Muscle of arm (tissue), 12 donors: ENCODE results near the gene FGD3. TPM values are rescaled to one million over a fixed set of nuclear protein-coding genes. Genes with fewer than 3 reads are reported as not detected.

Experiments used
- DNase-seq: peaks from one replicate; pipeline ENCODE4 v3.0.0-alpha.2; 2013
- polyA plus RNA-seq, 12 donors: library from polyadenylated mRNA; unstranded; fragments of 120-200 nt; gene quantifications; one replicate each; pipeline ENCODE4 v1.2.1, GENCODE V29; 2013; ENCODE audit not compliant: insufficient read length in 12 of 12

Gene FGD3
- polyA plus RNA-seq, 12 donors: 2.0 to 15.7 (median 3.8) TPM; not detected in 1

DNA sequence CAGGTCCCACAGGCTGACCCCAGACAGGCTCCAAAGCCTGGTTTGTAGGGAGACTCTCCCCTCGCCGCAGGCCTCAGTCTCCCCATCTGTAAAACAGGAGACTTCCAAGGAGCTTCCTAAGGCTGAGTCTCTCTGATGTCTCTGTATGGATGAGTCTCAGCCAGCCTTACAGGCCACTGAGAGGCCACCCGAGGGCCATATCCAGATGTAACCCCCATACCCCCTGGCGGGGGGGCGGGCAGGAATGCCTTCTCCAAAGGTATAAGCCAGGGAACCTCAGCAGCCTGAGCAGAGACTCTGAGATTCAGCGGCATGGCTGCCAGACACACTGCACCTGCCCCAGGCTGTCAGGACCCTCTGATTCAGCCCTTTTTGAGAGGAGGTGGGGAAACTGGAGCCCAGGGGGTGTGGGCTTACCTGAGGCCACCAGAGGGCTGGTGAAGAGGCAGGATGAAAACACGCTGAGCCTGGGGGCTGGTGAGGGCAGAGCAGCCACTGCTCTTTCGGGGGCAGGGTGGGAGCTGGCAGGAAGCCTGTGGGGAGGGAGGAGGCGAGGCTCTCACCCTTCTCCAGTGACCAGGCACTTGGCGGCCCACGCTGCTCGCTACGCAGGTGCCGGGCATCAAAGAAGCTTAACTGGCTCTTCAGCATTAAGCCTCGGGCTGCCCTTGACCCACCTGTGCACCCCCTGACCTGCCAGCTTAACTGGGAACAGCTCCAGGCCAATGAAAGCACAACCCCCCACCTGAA is 105.6 kb downstream of the FGD3 start:
- no peak for DNase-seq

GRCh38 chr9:93053781-93054331 is 106.5 kb downstream of the FGD3 start:
- DNase-seq: no peak

GRCh38 chr9:93054758-93055704 is 107.7 kb downstream of the FGD3 start:
- DNase-seq: no peak

DNA sequence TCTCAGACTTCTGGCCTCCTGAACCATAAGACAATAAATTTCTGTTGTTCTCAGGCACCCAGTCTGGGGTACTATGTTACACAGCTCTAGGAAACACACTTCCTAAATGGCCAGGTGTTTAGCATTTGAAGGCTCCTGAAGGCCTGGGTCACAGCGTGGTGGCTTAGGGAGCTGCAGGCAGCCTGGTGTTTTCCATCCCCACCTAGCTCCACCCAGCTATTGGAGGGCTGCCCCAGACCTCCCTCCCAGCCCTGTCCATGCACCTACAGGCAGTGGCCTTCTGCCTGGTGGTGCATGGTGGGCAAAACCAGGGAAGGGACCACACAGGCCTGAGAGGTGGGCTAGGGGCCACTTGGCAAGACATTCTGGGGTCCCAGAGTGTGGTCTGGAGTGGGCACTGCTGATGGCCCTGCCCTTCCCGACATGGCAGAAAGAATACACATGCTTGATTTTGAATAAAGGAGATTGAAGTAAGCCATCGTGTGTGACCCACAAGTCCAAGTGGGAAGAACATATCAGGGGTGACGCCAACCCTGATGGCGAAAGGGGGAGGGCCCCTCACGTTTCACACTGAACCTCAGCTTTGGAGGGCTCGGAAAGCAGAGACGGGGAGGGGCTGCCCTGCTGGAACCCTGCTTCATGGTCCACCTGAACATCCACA is 109.8 kb downstream of the FGD3 start:
- no peak for DNase-seq

- DNase-seq: no peak
Measured at GRCh38 chr9:93057703-93058354, 110.5 kb downstream of the FGD3 start.

DNA sequence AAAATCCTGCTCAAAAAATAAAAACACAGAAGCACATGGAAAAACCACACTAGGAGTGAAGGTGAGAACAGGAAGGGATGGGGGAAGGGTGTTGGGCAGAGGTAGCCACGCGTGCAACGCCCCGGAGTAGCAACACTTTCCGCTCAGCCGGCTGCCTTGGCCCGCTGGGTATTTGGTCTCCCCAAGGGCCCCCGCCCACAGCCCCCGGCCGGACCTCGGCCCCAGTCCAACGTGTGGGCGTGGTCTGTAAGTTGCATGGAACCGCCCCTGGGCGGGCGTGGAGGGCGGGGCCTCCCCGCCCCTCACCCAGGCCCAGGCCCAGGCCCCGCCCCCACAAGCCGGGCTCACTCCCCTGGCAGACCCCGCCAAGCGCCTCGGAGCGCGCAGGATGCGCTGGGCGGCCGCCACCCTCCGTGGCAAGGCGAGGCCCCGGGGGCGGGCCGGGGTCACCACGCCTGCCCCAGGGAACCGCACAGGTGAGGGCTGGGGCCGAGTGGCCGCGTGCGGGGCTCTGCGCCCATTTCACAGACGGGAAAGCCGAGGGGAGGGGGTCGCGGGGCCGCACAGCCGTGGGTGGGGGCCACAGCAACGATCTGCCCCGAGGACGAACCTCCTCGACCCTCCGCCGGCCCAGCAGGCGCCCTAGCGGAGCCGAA is 111.2 kb downstream of the FGD3 start, which contains the start of gene SUSD3:
SUSD3 (plus strand) TSS at position 347 of the 656 bp plus-strand sequence; CDS start at position 389, 42 bp downstream.
- peak; percentile 38 for DNase-seq

GRCh38 chr9:93059011-93059714 is 111.8 kb downstream of the FGD3 start:
- DNase-seq: no peak

DNA sequence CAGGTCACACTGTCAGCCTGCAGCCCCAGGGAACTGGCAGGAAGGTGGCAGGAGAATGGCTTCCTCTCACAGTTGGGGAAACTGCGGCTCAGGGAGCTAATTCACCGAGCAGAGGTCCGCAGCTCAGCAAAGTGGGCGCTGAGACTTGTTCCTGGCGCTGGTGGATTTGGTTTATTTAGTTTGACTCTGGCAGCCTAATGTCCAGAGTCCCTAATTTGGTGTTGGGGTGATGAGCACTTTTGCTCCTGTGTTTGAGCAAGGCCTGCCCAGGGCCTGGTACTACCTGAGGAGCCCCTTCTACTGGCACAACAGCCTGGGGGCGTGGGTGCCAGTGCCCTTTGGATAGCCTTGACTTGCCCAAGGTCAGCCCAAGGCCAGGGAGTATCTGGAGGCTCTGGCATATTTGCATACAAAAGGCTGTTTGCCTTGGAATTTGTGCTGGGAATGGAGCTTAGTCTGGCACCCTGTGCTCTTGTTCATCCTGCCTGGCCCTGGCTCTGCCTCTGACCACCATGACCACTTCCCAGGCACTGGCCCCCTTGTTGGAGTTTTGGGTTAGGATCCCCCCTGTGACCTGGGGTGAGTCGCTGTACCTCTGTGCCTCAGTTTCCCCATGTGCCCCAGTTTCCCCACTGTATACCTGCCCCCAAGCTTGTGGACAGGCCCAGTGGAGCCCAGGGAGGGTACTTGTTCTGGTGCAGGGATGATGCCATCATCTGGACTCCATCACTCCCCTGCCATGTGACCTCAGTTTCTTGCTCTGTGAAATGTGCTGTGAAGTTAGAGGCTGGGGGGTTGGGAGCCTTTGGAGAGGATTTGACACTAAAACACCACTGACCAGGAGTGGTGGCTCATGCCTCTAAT is 112.6 kb downstream of the FGD3 start:
- no peak for DNase-seq

- no peak for DNase-seq
Measured at GRCh38 chr9:93060746-93061259, 113.5 kb downstream of the FGD3 start.

DNA sequence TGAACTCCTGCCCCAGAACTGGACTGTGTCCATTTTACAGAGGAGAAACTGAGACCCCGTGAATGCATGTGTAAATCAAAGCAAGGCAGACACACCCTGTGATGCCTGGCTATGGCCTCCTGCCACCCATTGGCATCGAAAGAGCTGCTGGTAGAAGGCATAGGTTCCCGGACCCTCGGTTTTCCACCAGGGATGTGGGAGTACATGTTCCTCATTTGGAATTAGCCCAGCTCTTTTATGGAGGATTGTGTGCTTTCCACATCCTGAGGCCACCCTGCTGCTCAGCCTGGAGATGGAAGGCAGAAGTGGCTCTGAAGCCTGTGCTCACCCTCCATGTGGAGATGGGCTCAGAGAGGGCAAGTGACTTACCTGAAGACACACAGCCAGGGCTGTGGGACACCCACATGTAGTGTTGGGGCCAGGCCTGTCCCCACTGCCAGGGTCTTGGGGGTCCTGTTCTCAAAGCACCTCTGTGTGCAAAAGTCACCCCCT is 114.0 kb downstream of the FGD3 start:
- no peak for DNase-seq

DNA sequence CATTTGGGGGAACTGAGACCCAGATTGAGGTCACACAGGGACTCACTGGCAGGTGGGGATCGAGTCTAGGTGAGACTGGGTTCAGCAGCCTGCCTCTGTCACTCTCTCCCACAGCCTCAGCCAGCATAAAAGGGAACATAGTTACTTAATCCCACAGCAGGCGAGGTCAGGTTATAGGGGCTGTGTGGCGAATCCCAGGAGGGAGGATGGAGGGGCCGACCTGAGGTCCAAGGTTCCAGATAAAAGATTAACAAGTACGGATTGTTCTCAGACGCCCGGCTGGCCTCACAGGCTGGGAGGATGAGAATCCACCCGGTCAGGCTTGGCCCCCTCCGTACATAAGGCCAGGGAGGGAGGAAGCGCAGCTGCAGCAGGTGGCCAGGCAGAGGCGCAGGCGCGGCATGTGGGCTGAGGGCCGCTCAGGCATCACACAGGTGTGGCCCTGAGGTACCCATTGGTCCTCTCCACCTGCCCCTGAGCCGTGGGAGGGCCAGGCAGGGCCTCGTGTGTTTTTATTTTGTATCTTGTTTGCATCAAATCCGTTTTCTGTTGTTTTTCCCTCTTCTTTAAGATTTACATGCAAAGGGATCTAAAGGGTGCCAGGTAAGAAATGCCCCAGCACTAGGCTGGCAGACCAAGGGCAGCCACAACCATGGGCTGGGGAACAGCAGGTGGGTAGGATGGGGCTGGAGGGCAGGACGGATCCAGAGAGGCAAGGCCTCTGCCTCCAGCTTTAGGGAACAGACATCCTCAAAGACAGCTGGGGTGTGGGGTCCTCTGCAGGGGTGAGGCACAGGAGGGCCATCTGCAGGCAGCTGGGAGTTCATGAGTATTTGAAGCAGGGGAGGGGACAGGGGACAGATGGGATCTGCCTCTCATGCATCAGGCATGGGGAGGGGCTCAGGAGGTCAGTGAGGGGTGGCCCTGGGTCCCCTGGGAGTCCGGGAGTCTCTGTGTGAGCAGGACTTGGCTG is 114.8 kb downstream of the FGD3 start:
- no peak for DNase-seq

DNA sequence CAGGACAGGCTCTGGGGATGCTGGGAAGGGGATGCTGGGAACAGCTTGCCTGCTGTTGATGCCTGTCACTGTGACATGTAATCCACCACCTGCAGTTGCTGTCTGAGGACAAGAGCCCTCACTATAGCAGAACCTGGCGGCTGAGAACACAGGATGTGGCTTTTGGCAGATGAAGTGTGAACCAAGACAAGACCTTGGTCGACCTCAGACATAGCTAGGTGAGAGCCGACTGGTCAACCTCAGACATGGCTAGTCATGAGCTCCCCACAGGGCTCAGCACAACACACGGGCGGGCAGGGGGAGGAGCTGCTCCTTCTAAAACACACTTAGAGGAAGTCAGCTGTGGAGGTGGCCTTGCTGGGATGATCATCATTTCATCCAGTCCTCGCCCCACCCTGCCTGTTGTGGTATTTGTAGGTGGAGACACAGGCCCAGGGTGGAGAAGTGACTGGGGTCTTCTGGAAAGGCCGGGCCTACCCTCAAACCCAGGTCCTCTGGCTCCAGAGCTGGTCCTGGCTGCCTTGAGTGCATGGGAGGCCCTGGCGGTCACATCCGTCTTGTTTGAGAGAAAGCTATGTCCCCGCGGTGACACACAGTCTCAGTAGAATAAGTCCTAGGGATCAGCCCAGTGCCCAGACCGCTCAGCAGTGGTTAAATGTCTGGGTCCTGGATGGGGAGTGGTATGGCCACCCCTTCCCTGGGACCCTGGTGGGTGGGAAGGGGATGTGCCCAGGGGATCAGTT is 117.2 kb downstream of the FGD3 start:
- no peak for DNase-seq

DNA sequence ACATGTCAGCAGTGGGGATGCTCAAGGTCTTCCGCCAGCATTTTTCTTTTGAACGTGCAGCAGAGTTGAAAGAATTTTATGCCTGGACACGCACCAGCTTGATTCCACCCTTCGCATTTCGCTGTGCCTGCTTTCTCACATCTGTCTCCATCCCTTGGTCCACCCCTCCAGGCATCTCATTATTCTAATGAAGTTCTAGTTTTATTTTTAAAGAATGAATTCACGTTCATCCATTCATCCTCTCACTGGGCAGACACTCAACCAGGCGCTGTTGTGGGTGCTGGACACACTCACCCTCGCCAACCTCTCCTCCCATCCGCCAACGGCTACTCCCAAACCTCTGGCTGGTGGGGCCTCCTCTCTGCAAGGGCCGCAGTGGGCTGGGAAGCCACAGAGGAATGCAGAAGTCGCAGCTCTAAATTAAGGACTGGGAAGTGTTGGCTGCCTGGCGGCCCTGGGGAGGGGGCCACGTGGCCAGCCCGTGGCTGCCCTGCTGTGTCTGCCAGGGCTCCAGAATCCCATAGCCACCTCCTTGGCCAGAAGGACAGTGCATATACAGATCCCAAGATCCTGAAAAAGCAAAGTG is 117.9 kb downstream of the FGD3 start:
- DNase-seq: no peak

DNA sequence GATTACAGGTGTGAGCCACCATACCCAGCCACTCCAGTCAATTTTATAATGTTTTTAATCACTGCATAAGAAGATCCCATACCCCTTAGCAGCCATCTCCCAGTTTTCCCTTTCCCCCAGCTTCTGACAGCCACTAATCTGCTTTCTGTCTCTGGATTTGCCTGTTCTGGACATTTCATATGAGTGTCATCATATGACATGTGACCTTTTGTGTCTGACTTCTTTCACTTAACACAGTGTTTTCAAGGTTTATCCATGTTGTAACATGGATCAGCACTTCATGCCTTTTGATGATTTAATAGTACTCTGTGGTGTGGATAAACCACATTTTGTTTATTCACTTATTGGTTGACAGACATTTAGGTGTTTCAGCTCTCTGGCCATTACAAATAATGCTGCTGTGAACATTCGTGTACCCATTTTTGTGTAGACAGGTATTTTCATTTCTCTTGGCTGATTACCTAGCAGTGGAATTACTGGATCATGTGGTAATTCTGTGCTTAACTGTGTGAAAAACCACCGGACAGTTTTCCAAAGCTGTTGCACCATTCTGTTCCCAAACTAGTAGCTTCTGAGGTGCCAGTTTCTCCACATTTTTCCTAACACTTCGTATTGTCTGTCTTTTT is 119.8 kb downstream of the FGD3 start:
- no peak for DNase-seq

DNA sequence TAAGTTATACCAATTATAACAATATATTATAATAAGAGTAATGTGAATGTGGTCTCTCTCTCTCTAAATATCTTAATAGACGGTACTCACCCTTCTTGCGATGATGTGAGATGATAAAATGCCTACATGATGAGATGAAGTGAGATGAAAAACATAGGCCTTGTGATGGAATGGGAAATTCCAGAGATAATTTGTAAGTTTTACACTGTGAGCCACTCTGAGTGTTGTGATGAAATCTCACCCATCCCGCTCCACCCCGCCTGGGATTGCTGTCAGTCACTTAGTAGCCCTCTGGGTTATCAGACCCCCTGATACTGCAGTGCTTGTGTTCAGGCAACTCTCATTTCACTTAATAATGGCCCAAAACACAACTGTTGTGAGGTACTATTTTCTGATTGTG is 121.6 kb downstream of the FGD3 start:
- no peak for DNase-seq

DNA sequence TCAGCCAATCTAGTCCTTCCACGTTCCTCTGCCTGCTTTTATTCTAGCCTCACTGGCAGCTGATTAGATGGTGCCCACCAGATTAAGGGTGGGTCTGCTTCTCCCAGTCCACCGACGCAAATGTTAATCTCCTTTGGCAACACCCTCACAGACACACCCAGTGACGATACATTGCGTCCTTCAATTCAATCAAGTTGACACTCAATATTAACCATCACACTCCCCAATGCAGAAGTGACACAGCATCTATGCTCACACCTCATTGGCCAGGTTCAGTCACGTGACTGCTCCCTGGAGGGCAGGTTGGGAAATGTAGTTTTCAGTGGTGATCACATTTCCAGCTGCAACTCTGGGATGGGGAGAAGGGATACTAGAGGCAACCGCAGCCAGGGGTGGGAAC is 124.1 kb downstream of the FGD3 start:
- DNase-seq: no peak
